Left lung (tissue), 10 donors: ENCODE data around the gene FAP. TPM values are rescaled to one million over a fixed set of nuclear protein-coding genes. Genes with fewer than 3 reads are reported as not detected.

Experiments used
- ATAC-seq: fragments of 200-7000 bp; cut with Tn5 transposase; one replicate; pipeline ENCODE4 v1.9.1; 2020; ENCODE audit warnings: moderate library complexity
- DNase-seq, 4 donors: peaks; one replicate each; pipeline ENCODE4 v3.0.0-alpha.2; 2013 to 2020
- H3K27ac ChIP-seq, 2 donors: fragments of 200-600 bp; sonication (generic) in 1 of 2; one replicate each; pipeline versions ENCODE4 v1.5.0 to v1.8.0; 2020 to 2021
- H3K27me3 ChIP-seq, 2 donors: fragments of 200-600 bp; sonication (generic) in 1 of 2; one replicate each; pipeline versions ENCODE4 v1.5.0 to v1.8.0; 2020 to 2021
- H3K36me3 ChIP-seq, 2 donors: fragments of 200-600 bp; sonication (generic) in 1 of 2; one replicate each; pipeline versions ENCODE4 v1.5.0 to v1.8.0; 2020 to 2021
- H3K4me1 ChIP-seq, 2 donors: fragments of 200-600 bp; one replicate each; pipeline ENCODE4 v1.8.0; 2021
- H3K4me3 ChIP-seq, 2 donors: fragments of 200-600 bp; sonication (generic) in 1 of 2; one replicate each; pipeline versions ENCODE4 v1.5.0 to v1.8.0; 2020 to 2021; ENCODE audit warnings: mild to moderate bottlenecking in 1 of 2
- H3K9me3 ChIP-seq, 2 donors: fragments of 200-600 bp; sonication (generic) in 1 of 2; one replicate each; pipeline versions ENCODE4 v1.5.0 to v1.8.0; 2020 to 2021
- CTCF ChIP-seq, 2 donors: fragments of 200-600 bp; sonication (generic) in 1 of 2; IDR thresholded peaks; one replicate each; pipeline versions ENCODE4 v1.5.0 to v1.8.0; 2021; ENCODE audit warnings: antibody characterized with exemption in 2 of 2
- intact Hi-C, 2 donors: fragments of 100-400 bp; cut with DNase I; formaldehyde crosslinking; loops; one replicate each; pipeline versions ENCODE4 v1.11.2 to v1.14.2; 2022
- polyA plus RNA-seq, 6 donors: library from polyadenylated mRNA; unstranded; fragments of 120-200 nt; gene quantifications; one replicate each; pipeline ENCODE4 v1.2.1, GENCODE V29; 2013; ENCODE audit not compliant: insufficient read length in 6 of 6
- total RNA-seq, 2 donors: library from RNA; stranded (reverse); fragmentation: NEBNext Ultra II Directional; extraction: Animal tissue kit (Norgen Biotek cat#: 25700); gene quantifications; one replicate each; pipeline ENCODE4 v1.2.1, GENCODE V29; 2021
- donor health status: DM: no; HTN: yes; CAD: no.
- donor health status: DM: no; HTN: no; CAD: no.

Gene FAP
- total and polyA plus RNA-seq, 8 donors: 15.0 to 43.7 (median 25.4) TPM

- Histone ChIP-seq H3K27me3 (no peaks in the 10 kb centered on the region), H3K4me1 (peaks cover 0 to 6% of the 10 kb centered on the region in 2 donors), H3K9me3 (no peaks in the 10 kb centered on the region), H3K4me3 (no peak overlapping the region), H3K36me3 (no peaks in the 10 kb centered on the region), H3K27ac (no peak overlapping the region)
- peak in 2 of 4 donors; percentile 49 to 64 for DNase-seq
- intact Hi-C loops: loop anchor here in 1 of 2 donors (10.0 kb wide), 1 partner anchor 119 kb away; no protein-coding TSS in a partner anchor
- TF ChIP-seq CTCF (IDR thresholded peaks at IDR 0.05): peak; percentile 78 to 88
- ATAC-seq: peak; percentile 80
These were observed 119.2 kb downstream of the FAP start for GRCh38 chr2:162123806-162124758.

Other genes starting within 250 kb of the FAP start
- 100 to 1,000 TPM in 1 of 2 donors, 10 to 100 TPM in 1; 28.0 to 105 TPM for gene DPP4, start 169.2 kb downstream of the FAP start, total RNA-seq
- 10 to 100 TPM; 36.8 to 54.5 (median 44.1) TPM for gene DPP4, start 169.2 kb downstream of the FAP start, polyA plus RNA-seq
- not detected for gene GCG, start 91.2 kb downstream of the FAP start, total RNA-seq
- gene GCG, start 91.2 kb downstream of the FAP start, polyA plus RNA-seq: under 1 TPM in 1 of 6 donors, not detected in 5; 0.15 TPM
- gene IFIH1, start 75.2 kb upstream of the FAP start, total RNA-seq: 10 to 100 TPM; 26.8 to 33.5 TPM
- gene IFIH1, start 75.2 kb upstream of the FAP start, polyA plus RNA-seq: 10 to 100 TPM; 11.6 to 14.0 (median 12.8) TPM
- 10 to 100 TPM; 37.2 to 92.2 TPM for gene GCA, start 100.7 kb upstream of the FAP start, total RNA-seq
- 10 to 100 TPM; 32.1 to 36.6 (median 34.8) TPM for gene GCA, start 100.7 kb upstream of the FAP start, polyA plus RNA-seq